HG02852 (cell line): ENCODE measurements around the gene HK1.
"Not testable (repeated sequence)": the region's sequence is repeated elsewhere in the genome, so short reads cannot be mapped to it uniquely, and the experiment has no call there.

Experiments used
- ATAC-seq: cut with Tn5 transposase; IDR thresholded peaks from one replicate; pipeline ENCODE4 v1.9.1; 2021; ENCODE audit warnings: mild to moderate bottlenecking, moderate library complexity; ENCODE audit not compliant: unreplicated experiment

HK1 gene

DNA sequence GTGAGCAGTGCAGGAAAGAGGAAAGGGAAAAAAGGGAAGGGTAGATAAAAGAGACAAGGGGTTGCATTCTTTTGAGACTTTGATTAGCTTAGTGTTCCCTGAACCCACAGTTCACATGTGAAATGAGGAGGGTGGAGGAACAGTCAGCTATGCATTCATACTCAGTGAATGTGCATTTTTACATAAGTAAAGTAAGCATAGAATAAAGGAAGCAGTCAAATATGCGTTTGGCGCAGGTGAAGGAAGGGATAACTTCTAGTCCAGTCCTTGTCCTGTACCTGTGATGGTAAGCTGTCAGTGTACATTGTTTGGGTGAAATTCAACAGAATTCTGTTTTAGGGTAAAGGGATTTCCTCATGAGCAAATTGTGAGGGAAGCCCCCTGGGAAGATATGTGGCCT, 28.1 kb downstream of the HK1 start:
- no peak for ATAC-seq

DNA sequence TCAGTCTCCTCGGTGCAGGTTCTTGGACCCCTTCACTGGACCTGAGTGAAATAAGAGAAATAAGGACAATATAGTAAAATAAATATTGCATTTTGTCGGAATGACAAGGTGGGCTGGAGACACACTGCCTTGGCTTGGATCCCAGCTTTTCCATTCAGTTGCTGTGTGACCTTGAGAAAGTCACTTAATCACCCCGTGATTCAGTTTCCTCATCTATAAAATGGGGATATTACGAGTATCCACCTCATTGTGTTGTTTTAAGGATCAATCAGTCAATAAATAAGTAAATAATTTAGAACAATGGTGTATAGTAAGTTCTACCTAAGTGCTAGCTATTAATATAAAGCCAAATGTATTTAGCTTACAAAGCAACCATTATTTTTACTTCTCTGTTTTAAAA, 29.1 kb downstream of the HK1 start:
- no peak for ATAC-seq

DNA sequence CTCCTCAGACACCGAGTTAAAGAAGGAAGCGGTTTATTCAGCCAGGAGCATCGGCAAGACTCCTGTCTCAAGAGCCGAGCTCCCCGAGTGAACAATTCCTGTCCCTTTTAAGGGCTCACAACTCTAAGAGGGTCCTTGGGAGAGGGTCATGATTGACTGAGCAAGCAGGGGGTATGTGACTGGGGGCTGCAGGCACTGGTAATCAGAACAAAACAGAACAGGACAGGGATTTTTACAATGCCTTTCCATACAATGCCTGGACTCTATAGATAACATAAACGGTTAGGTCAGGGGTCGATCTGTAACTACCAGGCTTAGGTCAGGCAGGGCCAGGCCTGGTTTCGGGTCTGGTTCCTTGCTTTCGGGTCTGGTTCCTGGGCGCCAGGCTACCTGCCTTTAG, 30.0 kb downstream of the HK1 start:
- not testable (repeated sequence) for ATAC-seq

DNA sequence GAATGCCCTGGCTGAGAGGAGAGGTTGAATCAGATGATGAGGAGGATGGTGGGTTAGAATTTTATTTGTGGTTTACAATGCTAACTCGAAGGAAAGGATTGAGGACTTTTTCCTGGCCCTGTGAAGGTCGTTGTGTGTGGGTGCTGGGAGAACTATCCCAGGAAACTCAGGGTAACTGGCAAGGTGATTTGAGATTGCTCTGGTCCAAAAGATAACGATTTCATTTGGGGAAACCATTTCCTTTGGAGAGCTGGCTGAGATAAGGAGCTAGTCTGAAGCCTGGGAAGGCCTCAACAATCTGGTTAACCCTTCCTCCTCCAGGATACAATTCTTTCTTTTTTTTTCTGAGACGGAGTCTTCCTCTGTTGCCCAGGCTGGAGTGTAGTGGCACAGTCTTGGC, 33.0 kb downstream of the HK1 start:
- no peak for ATAC-seq

DNA sequence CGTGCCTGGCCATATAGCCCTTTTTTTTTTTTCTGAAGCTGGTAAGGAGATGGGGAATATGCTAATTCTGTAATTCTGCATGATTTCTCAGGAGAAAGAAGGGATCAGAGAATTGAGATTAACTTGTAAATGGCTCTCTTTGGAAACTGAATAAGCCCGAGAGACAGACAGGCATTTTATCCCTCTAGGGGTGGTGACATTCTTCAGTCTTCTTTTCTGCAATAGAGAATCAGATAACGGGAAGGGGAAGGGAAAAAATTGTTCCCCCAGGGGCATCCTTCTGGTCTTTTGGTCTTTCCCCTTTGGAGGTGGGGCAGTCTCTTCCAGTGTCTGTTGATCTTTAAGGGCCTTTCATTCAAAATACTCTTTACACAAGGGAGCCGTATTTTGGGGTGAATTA, 34.2 kb downstream of the HK1 start:
- no peak for ATAC-seq

DNA sequence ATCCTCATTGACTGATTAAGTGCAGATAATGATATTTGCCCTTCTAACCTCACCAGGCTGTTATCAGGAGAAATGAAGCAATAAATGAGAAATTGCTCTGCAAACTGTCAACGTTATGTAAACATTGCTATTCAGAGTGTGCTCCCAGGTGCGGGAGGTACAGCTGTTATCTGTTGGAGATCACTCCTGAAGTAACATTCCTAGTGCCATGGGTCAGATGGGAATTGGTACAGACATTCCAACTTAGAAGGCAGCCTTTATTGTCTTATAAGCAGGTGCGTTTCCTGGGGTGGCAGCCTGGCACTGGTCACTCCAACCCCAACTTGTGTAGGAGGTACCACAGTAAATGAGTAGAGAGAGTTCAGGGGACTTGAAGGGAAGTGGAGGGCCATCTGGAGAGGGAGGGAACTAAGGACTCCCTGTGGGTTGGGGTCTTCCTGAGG, 36.8 kb downstream of the HK1 start:
- no peak for ATAC-seq

DNA sequence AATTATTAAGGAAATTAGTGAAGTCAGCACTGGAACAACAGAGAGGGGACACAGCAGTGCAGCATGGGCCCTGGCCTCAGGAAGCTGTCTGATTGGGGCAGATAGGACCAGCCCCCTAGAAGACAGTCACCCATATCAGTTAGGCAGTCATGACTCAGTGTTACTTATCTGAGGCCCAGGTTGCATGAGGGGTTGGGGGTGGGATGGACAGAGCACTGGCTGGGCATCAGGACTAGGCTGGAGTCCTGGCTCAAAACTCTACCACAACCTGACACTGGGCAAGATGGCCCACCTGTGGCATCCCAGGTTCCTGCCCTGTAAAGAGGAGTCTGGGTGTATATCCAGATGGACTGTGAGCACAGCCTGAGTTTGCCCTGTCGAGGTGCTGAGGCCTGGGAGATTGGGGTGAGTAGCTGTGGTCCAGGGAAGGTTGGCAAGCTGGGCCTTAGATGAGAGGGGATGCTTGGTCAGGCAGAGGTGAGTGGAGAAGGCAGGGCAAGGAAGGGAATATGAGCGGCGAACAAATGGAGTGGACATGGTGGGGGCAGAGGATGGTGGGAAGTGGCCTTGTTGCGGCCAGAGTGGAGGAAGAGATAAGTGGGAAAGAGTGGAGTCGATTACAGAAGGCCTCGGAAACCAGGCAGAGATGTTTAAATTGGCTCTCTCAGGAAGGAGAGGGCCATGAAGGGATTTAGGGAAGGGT, 37.5 kb downstream of the HK1 start:
- ATAC-seq, result no peak

DNA sequence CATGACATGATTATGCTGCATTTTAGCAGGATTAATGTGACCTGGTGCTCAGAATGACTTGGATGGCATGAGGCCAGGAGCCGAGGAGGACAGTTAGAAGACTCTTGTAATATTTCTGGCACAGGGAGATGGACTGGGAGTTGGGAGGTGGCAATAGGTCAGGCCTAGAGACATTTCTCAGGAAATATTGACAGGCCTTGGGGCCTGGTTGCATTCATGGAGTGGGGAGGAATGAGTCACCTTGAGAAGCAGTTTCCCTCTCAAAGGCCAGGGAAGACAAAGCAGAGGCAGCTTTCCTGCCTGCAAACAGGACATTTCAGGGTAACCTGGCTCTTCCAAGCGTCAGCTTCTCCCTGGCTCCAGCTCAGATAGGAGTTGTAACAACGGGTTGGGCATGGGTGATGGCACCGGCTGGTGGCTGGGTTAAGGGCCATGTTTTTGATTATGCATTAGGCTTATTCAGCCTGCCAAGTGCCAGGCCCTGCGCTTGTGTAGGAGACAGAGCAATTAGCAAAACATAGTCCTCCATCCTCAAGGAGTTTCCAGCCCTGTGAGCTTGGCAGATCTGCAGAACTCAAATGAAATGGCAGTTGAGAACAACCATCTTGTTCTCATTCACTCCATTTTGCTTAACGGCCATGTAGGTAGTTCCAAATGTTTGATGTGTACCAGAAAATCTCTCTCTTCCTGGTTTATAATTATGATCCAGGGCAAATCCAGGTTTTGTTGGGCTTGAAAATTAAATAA, 38.2 kb downstream of the HK1 start:
- ATAC-seq, result no peak

DNA sequence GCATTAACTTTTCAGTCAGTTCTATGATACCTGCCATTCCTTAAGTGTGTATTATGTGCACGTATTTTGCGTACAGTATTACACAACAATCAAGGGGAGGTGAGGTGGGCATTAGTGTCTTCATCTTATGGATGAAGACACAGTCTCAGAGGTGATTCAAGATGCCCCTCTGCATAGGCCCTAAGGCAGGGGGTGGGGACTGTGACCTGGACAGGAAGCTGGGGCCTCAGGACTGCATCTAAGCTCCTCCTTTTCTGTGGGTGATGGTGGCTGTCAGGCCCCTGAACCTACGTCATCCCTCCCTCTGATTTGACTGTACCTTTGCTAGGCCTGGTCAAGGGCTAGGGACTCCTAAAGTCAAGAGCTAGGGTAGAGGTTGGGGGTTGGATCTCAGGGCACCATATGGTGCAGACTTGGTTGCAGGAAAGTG, 38.9 kb downstream of the HK1 start:
- ATAC-seq, result peak; percentile 32

DNA sequence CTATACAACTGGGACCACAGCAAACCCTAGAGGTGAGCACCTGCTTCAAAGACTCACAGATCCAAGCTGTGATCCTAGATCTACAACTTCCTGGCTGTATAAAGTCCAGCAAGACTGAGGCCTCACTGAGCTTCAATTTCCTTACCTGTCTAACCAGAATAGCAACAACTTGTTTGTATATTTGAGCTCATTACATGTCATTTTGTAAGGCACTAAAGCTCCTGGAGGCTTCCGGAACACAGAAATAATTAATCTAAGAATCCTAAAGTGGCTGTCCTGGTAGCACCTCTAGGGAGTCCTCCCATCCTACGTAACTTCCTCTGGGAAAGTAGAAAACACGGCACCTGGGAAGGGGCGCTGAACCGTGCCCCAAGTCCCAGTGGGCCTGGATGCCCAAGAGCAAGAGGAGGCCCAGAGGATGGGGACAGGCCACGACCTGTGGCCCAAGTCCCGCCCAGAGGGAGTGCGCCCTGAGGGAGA, 39.4 kb downstream of the HK1 start:
- peak; percentile 27 for ATAC-seq

DNA sequence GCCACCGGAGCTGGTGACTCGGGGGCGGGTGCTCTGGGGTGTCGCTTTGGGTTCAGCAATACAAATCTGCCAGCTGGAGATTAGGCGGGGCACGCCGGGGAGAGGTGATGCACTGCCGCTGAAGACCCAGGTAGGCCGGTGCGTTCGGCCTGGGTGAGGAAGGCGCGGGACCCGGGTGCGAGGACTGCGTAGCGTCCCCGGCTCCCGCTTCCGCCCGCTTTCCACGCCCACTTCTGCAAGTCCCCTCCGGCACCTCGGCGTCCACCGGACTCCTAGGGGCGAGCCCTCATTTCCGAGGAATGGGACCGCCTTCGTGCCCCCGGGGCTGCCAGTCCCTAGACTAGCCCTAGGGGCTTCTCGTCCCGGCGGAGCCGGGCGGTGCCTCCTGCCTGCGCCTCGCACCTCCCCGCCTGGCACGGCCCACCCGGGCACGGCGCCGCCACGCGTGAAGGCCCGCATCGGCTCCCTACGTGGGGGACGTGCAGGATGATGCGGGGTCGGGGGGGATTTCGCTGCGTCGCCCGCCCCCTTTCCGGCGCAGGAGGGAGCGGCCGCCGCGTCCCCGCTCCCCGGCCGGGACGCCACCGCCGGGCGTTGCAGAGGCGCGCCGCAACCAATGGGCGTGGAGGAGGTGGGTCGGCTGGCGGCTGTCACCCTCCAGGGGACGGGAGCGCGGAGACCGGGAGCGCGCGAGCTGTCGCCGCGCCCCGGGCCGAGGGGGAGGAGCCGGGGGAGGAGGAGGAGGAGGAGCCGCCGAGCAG, 40.0 kb downstream of the HK1 start:
- peak; percentile 81 for ATAC-seq

DNA sequence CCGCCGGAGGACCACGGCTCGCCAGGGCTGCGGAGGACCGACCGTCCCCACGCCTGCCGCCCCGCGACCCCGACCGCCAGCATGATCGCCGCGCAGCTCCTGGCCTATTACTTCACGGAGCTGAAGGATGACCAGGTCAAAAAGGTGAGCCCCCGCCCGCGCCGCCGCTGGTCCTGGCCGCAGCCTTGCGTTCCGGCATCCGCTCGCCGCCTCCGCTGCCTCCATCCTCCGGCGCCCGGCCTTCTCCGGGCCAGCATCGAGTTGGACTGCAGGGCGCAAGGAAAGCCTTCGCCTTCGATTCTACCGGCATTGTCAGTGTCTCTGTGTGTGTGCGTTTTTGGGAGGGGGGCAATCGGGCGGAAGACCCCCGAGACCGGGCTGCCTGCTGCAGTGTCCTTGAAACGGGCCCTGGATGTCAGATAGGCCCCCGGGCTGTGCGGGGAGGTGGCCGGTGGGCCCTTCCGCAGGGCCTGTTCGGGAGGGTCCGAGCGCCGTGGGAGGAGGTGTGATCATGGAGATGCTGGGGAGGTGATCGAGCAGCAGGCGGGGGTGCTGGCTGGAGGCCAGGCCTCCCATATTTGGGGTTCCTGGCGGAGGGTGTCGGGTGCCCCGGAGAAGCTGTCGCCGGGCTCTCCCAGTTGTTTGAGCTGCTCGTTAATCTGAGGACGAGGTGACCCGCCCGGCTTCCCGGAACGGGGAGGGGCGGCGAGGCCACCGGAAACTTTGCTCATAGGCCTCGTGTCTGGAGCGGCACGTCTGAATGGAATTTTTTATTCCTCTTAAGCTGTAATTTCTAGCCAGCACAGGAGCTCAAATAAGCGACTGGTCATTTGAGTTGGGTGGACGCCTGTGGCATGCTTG, 40.8 kb downstream of the HK1 start:
- ATAC-seq, result peak; percentile 18

DNA sequence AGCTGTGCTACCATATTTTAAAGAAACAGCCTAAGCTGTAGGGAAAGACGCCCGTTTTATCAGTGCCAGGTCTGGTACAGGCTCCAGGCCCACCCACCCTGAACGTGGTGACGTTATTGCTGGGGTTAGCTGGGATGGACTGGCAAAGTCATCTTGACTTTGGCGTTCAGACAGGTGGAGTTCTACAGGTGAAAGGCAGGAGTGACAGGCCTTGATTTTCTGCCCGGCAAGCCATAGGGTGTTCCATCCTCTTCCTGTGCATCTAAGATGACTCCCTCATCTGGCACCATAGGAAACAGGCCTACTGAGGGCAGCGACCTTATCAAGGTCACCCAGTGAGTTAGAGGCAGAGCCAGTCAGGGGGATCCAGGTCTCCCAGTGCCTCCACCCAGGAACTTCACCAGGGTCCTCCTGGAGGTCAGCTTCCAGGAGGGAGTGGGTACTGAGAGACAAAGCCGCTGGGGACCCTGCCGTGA, 41.6 kb downstream of the HK1 start:
- no peak for ATAC-seq

DNA sequence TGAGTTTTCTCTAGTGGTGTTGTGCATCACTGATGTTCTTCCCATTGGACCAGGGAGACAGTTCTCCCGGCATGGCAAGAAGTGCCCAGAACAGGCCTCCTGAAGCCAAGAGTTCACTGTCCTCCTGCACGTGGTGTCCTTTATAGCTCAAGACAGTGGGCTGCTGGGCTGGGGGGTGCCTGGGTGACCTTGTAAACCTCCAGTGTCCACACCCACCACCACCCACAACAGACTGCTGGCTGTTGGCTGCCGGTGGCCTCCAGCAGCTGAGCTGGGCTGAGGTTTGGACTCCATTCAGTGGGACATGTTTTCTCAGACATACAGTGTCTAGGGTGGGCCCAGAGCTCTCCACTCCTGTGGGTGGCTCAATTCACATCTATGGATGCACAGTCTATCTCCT, 42.2 kb downstream of the HK1 start:
- no peak for ATAC-seq

DNA sequence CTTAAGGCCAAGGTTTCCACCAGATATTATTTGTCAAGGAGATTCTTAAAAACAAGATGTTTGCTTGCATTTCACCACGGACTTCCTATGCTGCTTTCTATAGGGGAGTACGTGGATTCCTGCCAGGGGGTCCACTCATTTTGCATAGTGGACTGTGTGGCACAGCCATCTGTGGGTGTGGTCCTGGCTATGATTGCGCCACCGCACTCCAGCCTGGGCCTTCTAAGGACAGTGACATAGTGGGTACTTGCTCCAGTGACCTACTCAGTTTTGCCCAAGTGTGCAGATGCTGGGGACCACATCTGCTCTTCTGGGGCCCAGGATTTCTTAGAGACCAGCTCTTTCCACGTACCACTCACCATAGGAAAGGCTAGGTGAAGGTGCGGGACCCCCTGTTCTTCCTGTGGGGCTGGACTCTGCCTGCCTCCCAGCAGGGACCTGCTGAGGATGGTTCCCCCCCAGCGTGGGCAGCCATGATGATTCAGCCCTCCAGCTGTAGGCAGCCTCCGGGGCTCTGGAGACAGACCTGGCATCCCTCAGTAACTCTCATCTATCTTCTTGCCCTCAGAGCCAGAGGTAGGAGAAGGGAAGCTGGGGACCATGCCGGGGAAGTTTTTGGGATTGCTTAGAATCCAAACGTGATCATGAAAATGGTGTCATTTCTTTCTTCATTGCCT, 42.9 kb downstream of the HK1 start:
- no peak for ATAC-seq

DNA sequence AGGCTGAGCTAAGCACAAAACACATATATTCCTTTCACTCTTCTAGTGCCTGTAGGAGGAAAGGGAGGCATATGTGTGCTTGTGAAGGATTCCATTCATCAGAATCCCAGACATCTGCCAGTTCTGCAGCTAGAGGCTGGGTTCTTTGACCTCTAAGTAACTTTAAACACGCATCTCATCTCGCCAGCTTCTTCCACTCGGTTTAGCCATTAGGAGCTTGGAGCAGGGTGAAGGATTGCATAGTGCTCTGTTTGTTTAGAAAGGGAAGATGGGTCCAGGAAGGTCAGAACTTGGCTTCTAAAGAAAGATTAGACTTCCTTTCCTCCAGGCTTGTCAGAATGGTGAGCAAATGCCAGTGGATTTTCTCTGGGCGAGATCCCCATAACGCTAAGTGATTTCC, 43.6 kb downstream of the HK1 start:
- ATAC-seq, result no peak

DNA sequence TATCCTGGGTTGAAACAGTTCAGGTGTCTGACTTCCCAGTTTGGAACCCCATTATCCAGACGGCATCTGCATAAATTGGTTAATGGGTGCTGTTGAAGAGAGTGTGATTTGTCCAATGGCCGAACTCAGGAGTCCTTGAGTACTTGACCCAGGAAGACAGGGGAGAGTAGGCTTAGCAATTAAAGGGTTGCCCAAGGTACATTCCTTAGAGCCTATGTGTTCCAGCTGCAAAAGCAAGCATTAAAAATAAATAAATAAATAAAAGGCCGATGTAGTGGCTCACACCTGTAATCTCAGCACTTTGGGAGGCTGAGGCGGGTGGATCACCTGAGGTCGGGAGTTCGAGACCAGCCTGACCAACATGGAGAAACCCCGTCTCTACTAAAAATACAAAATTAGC, 44.0 kb downstream of the HK1 start:
- ATAC-seq, result not testable (repeated sequence)

DNA sequence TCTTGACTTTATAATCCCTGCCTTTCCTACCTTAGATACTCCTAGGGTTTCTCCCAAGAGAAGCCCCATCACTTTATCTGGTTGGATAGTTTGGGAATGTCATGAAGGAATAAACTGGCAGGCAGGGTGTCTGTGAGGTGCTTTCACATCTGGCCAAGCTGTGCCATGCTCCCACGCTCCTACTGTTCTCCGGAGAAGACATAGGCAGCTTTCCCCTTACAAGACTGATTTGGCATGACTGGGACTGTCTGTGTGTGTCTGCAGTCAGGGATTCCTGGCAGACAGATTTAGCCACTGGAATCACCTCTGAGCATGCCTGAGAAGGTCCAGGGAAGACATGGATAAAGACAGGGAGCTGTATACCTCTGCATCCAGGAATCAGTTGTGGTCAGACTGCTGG, 45.3 kb downstream of the HK1 start:
- ATAC-seq, result no peak

DNA sequence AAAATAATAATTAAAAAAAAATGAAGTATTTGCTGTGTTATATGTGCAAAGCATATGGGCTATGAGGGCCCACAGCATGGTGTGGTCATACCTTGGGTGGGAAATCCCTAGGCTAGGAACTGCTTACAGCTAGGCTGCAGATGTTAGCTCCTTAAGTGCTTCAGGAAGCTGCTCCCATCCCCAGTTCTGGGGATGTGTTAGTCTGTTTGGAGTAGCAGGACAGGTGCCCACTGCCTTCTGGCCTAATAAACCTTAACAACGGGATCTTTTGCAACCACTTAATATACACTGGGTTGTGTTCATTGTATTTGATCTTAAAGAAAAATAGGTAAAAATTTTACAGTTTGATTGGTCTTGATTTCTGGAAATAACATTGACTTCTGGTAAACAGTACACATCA, 46.3 kb downstream of the HK1 start:
- ATAC-seq, result no peak
